Fibroblast of skin of left biceps (primary cell): ENCODE results near the gene NOS3.

Experiments used
- DNase-seq, 2 experiments: peaks; one replicate each; pipeline ENCODE4 v3.0.0-alpha.2; 2013; ENCODE audit warnings: low read depth in 2 of 2

NOS3 gene

DNA sequence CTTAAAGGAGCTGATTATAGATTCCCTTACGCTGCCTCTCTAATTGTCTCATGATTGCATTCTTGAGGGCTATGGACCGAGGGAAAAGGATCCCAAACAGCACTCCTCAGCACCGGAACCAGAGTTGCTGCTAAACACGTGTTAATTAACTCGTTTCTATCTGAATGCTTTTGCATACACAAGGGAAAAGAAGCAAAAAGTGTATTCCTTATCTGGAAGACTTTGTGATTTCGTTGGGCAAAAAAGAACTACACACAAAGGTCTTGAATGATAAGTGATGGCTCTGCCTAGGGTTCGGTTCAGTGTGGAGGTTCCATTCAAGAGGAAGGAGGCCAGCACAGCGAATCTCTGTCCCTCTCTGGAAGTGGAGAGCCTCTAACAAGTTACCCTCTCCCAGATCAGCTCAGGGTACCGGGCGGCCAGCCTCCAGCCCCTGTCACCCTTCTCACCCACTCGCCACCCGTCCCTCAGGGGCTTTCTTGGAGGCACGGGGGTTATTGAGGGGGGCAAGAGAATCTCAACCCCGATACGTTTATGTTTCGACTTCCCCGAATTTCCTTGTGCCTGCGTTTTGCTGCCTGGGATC lies 68.1 kb downstream of the NOS3 start:
- DNase-seq = no peak

DNA sequence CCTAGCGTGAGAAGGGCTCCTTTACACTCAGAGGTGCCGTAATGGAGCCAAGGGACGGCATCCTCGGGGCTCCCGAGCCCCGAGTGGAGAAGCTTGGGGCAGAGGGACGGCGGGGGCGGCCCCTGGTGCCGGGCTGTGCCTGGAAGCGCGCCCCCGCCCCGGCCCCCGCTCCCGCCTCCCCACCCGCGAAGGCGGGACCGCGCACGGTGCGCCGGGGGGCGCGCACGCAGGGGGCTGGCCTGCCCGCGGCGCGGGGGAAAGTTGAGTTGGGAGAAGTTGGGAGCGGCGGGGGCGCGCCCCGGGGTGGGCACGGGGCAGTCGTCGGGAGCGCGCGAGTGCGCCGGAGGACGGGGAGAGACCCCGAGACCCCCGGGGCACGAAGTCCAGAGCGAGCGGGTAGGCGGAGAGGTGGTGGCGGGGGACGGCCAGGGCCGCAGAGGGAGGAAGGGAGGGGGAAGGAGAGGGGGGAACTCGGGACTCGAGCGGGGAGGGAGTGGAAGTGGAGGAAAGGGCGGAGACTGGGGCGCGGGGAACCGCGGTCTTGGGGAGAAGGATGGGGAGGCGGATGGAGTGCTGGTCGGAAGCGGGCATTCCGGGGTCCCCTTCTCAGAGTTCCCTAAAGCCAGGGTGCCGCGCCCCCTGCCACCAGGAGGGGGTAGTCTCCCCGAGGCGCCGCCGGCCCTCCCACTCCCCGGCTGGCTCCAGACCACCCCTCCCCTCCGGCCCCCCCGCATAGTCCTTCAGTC lies 68.7 kb downstream of the NOS3 start, which contains the start of gene SLC4A2:
TSS of gene SLC4A2 (plus strand) at position 223 of the 746 bp plus-strand sequence. CDS start 2,399 bp downstream, outside the sequence.
- no peak for DNase-seq

DNA sequence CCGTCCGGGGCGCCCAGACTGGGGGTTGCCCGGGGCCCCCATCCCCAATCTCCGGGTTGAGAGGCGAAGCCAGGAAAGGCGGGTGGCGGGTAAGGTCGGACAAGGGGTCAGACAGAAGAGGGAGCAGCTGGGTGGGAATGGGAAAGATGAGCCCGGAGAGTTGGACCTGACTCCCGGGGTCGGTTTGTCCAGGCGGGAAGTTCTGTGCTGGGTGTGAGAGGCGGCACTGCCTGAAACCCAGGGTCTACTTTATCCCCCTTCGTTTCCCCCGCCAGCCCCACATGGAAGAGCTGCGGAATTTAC lies 69.2 kb downstream of the NOS3 start:
- no peak for DNase-seq

DNA sequence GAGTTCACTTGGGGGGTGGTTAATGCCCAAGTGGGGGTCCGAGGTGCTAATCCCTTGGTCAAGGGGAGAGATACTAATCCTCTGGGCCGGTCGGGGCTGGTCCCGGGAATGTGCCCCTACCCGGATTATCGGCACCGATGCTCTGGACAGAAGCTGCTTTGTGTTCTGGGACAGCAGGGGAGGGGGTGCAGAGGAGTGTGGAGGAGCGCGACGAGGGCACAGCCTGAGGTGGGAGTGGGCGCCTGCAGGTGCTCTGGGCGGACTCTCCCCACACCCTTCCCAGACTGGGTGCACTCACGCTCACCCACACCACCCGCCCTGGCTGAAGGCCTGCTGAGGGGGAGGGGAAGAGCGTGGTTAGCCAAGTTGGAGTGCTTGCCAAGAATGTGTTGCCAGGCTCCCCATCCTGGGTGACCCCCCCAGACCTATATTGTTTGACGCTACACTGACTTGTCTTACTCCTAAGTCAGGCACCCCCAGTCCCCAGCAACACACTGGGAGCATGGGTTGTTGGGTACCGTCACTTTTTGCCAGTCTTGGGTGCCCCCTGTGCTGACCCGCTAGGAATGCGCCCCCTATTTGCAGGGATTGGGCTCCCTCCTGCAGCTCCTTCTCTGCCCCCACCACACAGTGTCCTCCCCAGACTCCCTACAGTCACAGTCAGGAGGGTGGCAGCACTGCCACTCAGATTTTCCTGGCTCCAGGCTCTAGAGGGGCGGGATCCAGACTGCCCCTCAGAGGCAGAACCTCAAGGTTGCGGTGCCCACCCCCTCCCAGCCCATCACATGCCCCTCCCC lies 69.8 kb downstream of the NOS3 start:
- no peak for DNase-seq

DNA sequence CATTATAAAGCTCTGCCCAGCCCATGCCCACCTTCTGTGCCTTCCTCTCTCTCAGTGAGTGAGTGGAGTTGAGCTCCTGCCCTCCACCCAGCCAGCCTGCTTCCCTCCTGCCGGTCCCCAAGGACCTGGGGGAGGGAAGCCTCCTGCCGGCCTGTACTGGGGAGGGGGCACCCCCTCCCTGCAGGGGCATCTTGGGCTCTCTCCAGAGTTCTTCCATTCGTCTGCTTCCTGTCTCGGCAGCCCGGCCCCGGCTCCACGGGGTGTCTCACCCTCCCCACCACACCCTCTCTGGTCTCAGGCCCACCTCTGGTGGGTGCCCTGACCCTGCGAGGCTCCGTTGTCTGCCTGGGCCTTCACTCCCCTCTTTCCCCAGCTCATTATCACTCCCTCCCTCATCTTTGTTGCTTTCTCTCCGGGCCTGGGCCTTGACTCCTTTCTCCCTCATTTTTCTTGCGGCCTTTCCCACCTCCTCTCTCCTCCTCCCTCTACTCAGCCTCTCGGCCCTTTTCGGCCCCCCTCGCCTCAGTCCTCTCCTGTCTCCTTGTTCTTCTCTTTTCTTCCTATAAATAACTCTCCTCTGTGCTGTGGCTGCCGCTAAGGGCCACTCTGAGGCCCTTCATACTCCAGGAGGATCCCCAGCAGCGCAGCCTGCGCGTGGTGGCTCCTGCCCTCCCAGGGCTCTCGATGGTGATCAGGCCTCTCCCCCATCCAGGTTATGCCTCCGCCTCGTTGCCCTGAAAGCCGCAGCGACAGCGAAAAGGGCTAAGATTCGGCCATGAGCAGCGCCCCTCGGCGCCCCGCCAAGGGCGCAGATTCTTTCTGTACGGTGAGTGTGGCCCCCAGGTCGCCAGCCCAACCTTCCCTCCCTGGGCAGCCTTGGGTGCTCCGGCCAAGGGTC lies 70.6 kb downstream of the NOS3 start:
- DNase-seq = no peak

DNA sequence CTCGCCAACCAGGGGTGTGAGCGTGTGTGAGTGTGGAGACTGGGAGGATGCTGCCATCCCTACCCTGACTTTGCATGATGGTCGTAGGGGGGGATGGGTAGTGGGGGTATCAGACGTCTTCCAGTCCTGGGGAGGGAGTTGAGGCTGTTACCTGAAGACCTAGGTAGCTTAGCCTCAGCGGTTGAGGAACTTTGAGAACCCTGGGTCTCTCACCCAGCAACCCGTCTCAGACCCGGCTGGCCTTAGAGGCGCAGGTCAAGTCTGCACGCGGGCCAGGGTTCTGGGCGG lies 71.2 kb downstream of the NOS3 start:
- DNase-seq = no peak

DNA sequence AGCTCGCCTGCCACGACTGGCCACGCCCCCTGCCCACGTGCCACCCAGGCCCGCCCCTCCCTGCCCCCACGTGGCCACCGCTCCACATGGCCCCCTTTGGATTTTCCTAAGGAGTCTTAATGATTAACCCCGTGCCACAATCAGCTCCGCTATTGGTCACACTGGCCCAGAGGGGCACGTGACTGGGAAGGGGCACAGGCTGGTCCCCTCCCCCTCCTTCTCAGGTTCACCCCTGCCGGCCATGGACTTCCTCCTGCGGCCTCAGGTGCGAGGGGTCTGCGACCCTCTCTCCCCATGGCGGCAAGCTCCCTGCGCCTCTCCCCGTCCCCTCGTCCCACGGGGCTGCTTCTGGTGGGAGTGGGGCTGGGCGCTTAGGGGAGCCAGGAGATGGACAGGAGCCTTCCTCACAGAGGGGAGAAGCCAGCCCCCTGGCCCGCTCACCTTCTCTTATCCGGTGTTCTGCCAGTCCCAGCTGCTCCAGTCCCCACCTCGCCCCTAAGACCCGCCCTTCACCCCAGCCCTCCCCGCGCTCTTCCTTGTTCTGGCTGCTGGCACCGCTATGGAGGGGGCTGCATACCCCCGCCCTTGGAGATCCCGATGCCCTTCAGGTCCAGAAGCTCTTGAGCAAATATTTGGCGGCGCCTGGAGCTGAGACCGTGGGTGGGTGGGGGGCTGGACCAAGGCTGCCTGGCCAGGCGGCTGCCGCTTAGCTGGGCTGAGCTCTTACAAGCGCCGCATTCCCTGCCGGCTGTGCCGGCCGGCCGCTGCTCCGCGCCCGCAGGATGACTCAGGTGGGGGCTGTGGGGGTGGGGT lies 71.8 kb downstream of the NOS3 start:
- no peak for DNase-seq

DNA sequence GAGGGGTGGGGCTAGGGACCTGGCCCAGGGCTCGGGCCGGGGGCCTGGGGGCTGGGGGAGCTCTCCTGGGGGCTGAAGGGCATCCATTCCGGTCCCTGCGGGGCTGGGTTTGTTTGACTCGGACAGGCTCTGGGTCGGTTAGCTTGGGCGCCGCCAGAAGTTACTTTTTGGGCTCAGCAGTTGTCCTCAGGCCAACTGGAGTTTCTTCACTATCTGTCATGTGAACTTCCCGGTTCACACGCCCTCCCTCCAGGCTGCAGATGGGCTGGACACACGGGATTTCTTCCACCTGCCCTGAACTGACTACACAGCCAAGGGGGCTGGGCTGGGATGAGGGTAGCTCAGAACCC lies 72.4 kb downstream of the NOS3 start:
- DNase-seq = no peak
